ENCODE data around the gene HOOK2. TPM values are rescaled to one million over a fixed set of nuclear protein-coding genes. Genes with fewer than 3 reads are reported as not detected.

HOOK2 gene
- total and polyA plus RNA-seq, 2 experiments from 2014 or later, result 56.9 to 86.4 TPM

DNA sequence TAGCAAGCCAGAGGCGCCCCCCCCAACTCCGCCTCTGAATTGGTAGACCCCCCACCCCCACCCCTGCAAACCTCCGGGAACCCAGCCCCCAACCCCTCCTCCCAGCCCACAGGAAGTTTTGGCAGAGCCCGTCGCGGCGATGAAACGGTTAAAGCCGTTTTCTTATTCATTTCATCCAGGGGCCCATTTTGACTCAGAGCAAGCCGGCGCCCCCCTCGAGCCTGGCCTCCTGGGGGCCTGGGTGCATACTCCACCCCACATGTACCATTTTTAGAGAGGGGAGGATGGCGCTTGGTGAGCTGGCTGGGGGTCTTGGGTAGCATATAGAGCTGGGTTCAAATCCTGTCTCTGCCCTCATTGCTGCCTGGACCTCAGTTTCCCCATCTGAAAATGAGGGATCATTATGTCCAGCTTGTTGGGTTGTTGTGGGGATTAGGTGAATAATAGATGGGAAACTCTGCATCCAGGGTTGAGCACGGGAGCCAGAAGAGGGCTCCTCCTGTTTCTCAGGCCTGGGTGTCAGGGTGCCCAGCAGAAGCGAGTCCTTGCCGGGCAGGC is 8.0 kb upstream of the HOOK2 start:
- Histone ChIP-seq H3K4me3 (peak overlapping the region; percentile 68), H3K79me2 (replicated peaks; ENCODE audit: insufficient read depth) (no peaks in the 10 kb centered on the region), H3K4me2 (peak overlapping the region; percentile 86), H3K4me1 (ENCODE audit: insufficient read depth) (peaks cover 29% of the 10 kb centered on the region), H3K9me2 (ENCODE audit: insufficient read depth) (no peaks in the 10 kb centered on the region), H3F3A (replicated peaks; ENCODE audit: low read depth) (peaks cover 27% of the 10 kb centered on the region), H3K36me3 (ENCODE audit: insufficient read depth) (no peaks in the 10 kb centered on the region), H3K27me3 (ENCODE audit: insufficient read depth) (no peaks in the 10 kb centered on the region), H3K27ac (ENCODE audit: low read depth) (no peak overlapping the region), H2AFZ (no peak overlapping the region), H4K20me1 (replicated peaks; ENCODE audit: insufficient read depth) (no peaks in the 10 kb centered on the region)
- Mint-ChIP-seq H3K4me1 (peaks cover 23% of the 10 kb centered on the region), H3K4me3 (peak overlapping the region; percentile 68), H3K27me3 (ENCODE audit: insufficient read depth, low read depth, poor library complexity) (peaks cover 10% of the 10 kb centered on the region), H3K9me3 (no peaks in the 10 kb centered on the region), H3K36me3 (ENCODE audit: low read depth) (no peaks in the 10 kb centered on the region), H3K27ac (no peak overlapping the region)
- no peak for TF ChIP-seq CREB1 (CRISPR knock-in tag; IDR thresholded peaks at IDR 0.05; ENCODE audit: low read depth)
- TF ChIP-seq POLR2AphosphoS5 (IDR thresholded peaks at IDR 0.05; ENCODE audit: low read depth), result no peak
- no peak for TF ChIP-seq EZH2phosphoT487 (IDR thresholded peaks at IDR 0.05; ENCODE audit: unreplicated experiment)
- no peak for TF ChIP-seq STAT1 (IDR thresholded peaks at IDR 0.05; ENCODE audit: unreplicated experiment)
- TF ChIP-seq, protein P1, sequence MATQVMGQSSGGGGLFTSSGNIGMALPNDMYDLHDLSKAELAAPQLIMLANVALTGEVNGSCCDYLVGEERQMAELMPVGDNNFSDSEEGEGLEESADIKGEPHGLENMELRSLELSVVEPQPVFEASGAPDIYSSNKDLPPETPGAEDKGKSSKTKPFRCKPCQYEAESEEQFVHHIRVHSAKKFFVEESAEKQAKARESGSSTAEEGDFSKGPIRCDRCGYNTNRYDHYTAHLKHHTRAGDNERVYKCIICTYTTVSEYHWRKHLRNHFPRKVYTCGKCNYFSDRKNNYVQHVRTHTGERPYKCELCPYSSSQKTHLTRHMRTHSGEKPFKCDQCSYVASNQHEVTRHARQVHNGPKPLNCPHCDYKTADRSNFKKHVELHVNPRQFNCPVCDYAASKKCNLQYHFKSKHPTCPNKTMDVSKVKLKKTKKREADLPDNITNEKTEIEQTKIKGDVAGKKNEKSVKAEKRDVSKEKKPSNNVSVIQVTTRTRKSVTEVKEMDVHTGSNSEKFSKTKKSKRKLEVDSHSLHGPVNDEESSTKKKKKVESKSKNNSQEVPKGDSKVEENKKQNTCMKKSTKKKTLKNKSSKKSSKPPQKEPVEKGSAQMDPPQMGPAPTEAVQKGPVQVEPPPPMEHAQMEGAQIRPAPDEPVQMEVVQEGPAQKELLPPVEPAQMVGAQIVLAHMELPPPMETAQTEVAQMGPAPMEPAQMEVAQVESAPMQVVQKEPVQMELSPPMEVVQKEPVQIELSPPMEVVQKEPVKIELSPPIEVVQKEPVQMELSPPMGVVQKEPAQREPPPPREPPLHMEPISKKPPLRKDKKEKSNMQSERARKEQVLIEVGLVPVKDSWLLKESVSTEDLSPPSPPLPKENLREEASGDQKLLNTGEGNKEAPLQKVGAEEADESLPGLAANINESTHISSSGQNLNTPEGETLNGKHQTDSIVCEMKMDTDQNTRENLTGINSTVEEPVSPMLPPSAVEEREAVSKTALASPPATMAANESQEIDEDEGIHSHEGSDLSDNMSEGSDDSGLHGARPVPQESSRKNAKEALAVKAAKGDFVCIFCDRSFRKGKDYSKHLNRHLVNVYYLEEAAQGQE (IDR thresholded peaks at IDR 0.05; ENCODE audit: unreplicated experiment), result no peak
- TF ChIP-seq ZNF114 (CRISPR knock-in tag; IDR thresholded peaks at IDR 0.05), result no peak
- TF ChIP-seq NANOG (IDR thresholded peaks at IDR 0.05; ENCODE audit: borderline replicate concordance), result no peak
- TF ChIP-seq JUNB (IDR thresholded peaks at IDR 0.05; ENCODE audit: unreplicated experiment), result no peak
- no peak for TF ChIP-seq ZNF331 (CRISPR knock-in tag; IDR thresholded peaks at IDR 0.05; ENCODE audit: low read depth)
- TF ChIP-seq, protein P2, sequence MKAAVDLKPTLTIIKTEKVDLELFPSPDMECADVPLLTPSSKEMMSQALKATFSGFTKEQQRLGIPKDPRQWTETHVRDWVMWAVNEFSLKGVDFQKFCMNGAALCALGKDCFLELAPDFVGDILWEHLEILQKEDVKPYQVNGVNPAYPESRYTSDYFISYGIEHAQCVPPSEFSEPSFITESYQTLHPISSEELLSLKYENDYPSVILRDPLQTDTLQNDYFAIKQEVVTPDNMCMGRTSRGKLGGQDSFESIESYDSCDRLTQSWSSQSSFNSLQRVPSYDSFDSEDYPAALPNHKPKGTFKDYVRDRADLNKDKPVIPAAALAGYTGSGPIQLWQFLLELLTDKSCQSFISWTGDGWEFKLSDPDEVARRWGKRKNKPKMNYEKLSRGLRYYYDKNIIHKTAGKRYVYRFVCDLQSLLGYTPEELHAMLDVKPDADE (IDR thresholded peaks at IDR 0.05), result no peak
- TF ChIP-seq, protein P3, sequence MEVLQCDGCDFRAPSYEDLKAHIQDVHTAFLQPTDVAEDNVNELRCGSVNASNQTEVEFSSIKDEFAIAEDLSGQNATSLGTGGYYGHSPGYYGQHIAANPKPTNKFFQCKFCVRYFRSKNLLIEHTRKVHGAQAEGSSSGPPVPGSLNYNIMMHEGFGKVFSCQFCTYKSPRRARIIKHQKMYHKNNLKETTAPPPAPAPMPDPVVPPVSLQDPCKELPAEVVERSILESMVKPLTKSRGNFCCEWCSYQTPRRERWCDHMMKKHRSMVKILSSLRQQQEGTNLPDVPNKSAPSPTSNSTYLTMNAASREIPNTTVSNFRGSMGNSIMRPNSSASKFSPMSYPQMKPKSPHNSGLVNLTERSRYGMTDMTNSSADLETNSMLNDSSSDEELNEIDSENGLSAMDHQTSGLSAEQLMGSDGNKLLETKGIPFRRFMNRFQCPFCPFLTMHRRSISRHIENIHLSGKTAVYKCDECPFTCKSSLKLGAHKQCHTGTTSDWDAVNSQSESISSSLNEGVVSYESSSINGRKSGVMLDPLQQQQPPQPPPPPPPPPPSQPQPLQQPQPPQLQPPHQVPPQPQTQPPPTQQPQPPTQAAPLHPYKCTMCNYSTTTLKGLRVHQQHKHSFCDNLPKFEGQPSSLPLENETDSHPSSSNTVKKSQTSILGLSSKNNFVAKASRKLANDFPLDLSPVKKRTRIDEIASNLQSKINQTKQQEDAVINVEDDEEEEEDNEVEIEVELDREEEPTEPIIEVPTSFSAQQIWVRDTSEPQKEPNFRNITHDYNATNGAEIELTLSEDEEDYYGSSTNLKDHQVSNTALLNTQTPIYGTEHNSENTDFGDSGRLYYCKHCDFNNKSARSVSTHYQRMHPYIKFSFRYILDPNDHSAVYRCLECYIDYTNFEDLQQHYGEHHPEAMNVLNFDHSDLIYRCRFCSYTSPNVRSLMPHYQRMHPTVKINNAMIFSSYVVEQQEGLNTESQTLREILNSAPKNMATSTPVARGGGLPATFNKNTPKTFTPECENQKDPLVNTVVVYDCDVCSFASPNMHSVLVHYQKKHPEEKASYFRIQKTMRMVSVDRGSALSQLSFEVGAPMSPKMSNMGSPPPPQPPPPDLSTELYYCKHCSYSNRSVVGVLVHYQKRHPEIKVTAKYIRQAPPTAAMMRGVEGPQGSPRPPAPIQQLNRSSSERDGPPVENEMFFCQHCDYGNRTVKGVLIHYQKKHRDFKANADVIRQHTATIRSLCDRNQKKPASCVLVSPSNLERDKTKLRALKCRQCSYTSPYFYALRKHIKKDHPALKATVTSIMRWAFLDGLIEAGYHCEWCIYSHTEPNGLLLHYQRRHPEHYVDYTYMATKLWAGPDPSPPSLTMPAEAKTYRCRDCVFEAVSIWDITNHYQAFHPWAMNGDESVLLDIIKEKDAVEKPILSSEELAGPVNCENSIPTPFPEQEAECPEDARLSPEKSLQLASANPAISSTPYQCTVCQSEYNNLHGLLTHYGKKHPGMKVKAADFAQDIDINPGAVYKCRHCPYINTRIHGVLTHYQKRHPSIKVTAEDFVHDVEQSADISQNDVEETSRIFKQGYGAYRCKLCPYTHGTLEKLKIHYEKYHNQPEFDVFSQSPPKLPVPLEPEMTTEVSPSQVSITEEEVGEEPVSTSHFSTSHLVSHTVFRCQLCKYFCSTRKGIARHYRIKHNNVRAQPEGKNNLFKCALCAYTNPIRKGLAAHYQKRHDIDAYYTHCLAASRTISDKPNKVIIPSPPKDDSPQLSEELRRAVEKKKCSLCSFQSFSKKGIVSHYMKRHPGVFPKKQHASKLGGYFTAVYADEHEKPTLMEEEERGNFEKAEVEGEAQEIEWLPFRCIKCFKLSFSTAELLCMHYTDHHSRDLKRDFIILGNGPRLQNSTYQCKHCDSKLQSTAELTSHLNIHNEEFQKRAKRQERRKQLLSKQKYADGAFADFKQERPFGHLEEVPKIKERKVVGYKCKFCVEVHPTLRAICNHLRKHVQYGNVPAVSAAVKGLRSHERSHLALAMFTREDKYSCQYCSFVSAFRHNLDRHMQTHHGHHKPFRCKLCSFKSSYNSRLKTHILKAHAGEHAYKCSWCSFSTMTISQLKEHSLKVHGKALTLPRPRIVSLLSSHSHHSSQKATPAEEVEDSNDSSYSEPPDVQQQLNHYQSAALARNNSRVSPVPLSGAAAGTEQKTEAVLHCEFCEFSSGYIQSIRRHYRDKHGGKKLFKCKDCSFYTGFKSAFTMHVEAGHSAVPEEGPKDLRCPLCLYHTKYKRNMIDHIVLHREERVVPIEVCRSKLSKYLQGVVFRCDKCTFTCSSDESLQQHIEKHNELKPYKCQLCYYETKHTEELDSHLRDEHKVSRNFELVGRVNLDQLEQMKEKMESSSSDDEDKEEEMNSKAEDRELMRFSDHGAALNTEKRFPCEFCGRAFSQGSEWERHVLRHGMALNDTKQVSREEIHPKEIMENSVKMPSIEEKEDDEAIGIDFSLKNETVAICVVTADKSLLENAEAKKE (CRISPR knock-in tag; IDR thresholded peaks at IDR 0.05), result no peak
- TF ChIP-seq, protein P4, sequence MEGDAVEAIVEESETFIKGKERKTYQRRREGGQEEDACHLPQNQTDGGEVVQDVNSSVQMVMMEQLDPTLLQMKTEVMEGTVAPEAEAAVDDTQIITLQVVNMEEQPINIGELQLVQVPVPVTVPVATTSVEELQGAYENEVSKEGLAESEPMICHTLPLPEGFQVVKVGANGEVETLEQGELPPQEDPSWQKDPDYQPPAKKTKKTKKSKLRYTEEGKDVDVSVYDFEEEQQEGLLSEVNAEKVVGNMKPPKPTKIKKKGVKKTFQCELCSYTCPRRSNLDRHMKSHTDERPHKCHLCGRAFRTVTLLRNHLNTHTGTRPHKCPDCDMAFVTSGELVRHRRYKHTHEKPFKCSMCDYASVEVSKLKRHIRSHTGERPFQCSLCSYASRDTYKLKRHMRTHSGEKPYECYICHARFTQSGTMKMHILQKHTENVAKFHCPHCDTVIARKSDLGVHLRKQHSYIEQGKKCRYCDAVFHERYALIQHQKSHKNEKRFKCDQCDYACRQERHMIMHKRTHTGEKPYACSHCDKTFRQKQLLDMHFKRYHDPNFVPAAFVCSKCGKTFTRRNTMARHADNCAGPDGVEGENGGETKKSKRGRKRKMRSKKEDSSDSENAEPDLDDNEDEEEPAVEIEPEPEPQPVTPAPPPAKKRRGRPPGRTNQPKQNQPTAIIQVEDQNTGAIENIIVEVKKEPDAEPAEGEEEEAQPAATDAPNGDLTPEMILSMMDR (conservative IDR thresholded peaks at IDR 0.05; ENCODE audit: low read depth in 2 of 2), result no peak
- TF ChIP-seq EZH2 (IDR thresholded peaks at IDR 0.05; ENCODE audit: low read depth, unreplicated experiment), result no peak
- ATAC-seq (no peak; the same call in 2 of the 3 replicates), DNase-seq (ENCODE audit: low spot score) (peak; percentile 64)
